Right atrium auricular region (tissue), 2 donors: Measurements from ENCODE around the gene MOCOS. TPM values are rescaled to one million over a fixed set of nuclear protein-coding genes. Genes with fewer than 3 reads are reported as not detected.

Experiments used
- DNase-seq: peaks from one replicate; pipeline ENCODE4 v3.0.0-alpha.2; 2019; ENCODE audit warnings: low spot score
- H3K27ac ChIP-seq, 2 donors: fragments of 200-600 bp; sonication (generic); 1 replicate in 1 of 2; 2 replicates in 1 of 2; pipeline ENCODE4 v1.5.1; 2016 to 2019
- H3K27me3 ChIP-seq, 2 donors: fragments of 200-600 bp; sonication (generic); one replicate each; pipeline versions ENCODE4 v1.5.1 to v1.6.0; 2017 to 2019
- H3K36me3 ChIP-seq: fragments of 200-600 bp; sonication (generic); one replicate; pipeline ENCODE4 v1.5.1; 2016
- H3K4me1 ChIP-seq, 2 donors: fragments of 200-600 bp; sonication (generic); one replicate each; pipeline versions ENCODE4 v1.5.1 to v1.6.0; 2017 to 2019
- H3K4me3 ChIP-seq, 2 donors: fragments of 200-600 bp; sonication (generic); 1 replicate in 1 of 2; 2 replicates in 1 of 2; pipeline ENCODE4 v1.5.1; 2017 to 2019; ENCODE audit warnings: mild to moderate bottlenecking in 1 of 2, moderate library complexity in 1 of 2
- H3K9me3 ChIP-seq, 2 donors: fragments of 200-600 bp; sonication (generic); one replicate each; pipeline ENCODE4 v1.5.1; 2019
- total RNA-seq, 2 donors: library from RNA; depleted of rRNA; stranded (reverse); fragments of >200 nt; gene quantifications; one replicate each; pipeline ENCODE4 v1.1.0, GENCODE V29; 2016
- TF ChIP-seq, protein P1 (sequence below), 2 donors: fragments of 200-600 bp; sonication (generic); IDR thresholded peaks; one replicate each; pipeline ENCODE4 v1.5.1; 2019; ENCODE audit warnings: antibody characterized with exemption in 2 of 2

The MOCOS gene
- total RNA-seq, 2 donors from 2014 or later: 0.11 to 0.51 TPM

DNA sequence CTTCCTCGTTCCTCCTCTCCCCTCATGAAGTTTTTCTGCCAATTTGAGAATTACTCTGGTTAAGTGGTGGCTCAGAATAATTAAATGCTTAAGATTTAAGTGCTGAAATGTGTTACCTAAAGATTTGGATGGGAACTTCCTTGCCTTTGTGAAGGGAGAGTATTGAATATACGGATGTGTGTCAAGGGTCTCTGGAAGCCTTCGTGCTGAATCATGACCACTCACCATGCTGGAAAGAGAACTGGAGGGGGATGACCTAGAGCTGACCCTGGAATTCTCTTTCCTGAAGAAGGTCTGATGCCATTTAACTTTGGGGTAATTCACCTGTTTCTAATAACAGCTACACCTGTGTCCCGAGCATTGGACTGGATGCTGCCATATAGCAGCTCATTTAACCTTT, 2.2 kb downstream of the MOCOS start:
- no peaks in the 10 kb centered on the region for H3K9me3 ChIP-seq
- no peaks in the 10 kb centered on the region for H3K36me3 ChIP-seq
- TF ChIP-seq, protein P1, sequence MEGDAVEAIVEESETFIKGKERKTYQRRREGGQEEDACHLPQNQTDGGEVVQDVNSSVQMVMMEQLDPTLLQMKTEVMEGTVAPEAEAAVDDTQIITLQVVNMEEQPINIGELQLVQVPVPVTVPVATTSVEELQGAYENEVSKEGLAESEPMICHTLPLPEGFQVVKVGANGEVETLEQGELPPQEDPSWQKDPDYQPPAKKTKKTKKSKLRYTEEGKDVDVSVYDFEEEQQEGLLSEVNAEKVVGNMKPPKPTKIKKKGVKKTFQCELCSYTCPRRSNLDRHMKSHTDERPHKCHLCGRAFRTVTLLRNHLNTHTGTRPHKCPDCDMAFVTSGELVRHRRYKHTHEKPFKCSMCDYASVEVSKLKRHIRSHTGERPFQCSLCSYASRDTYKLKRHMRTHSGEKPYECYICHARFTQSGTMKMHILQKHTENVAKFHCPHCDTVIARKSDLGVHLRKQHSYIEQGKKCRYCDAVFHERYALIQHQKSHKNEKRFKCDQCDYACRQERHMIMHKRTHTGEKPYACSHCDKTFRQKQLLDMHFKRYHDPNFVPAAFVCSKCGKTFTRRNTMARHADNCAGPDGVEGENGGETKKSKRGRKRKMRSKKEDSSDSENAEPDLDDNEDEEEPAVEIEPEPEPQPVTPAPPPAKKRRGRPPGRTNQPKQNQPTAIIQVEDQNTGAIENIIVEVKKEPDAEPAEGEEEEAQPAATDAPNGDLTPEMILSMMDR (IDR thresholded peaks at IDR 0.05): no peak
- no peaks in the 10 kb centered on the region for H3K27me3 ChIP-seq
- H3K4me1 ChIP-seq: peaks cover 0 to 17% of the 10 kb centered on the region in 2 donors
- no peak for DNase-seq
- no peak overlapping the region for H3K4me3 ChIP-seq
- H3K27ac ChIP-seq: no peak overlapping the region

DNA sequence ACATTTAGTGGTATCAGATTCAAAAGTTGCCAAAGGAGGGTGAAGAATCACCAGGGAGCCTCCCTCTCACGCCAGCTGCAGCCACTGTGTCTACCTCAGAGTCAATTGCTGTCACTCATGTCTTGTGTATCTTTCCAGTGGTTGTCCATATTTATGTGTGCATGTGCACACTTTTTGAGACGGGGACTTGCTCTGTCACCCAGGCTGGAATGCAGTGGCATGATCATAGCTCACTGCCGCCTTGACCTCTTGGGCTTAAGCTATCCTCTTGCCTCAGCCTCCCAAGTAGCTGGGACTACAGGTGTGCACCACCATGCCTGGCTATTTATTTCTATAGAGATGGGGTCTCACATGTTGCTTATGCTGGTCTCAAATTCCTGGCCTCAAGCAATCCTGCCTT, 4.0 kb downstream of the MOCOS start:
- no peaks in the 10 kb centered on the region for H3K9me3 ChIP-seq
- H3K4me1 ChIP-seq: peaks cover 0 to 15% of the 10 kb centered on the region in 2 donors
- H3K27me3 ChIP-seq: no peaks in the 10 kb centered on the region
- TF ChIP-seq, protein P1 (IDR thresholded peaks at IDR 0.05): no peak
- DNase-seq: peak; percentile 30
- no peak overlapping the region for H3K4me3 ChIP-seq
- H3K27ac ChIP-seq: no peak overlapping the region
- H3K36me3 ChIP-seq: no peaks in the 10 kb centered on the region

DNA sequence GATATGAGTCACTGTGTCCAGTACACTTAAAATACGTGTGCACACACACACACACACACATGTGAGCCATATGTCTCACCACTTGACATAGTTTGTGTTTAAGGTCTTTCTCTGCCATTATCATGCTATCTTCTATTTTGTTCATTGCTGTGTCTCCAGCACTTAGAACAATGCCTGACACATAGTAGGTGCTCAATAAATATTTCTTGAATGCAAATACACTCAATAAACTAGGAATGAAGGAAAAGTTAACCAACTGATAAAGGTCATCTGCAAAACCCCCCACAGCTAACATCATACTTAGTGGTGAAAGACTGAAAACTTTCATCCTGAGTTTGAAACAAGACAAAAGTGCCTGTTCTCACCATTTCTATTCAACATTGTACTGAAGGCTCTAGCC, 4.4 kb downstream of the MOCOS start:
- no peak overlapping the region for H3K27ac ChIP-seq
- H3K4me3 ChIP-seq: no peak overlapping the region
- H3K36me3 ChIP-seq: no peaks in the 10 kb centered on the region
- TF ChIP-seq, protein P1 (IDR thresholded peaks at IDR 0.05): no peak
- DNase-seq: no peak
- peaks cover 0 to 11% of the 10 kb centered on the region in 2 donors for H3K4me1 ChIP-seq
- H3K27me3 ChIP-seq: no peaks in the 10 kb centered on the region
- no peaks in the 10 kb centered on the region for H3K9me3 ChIP-seq

DNA sequence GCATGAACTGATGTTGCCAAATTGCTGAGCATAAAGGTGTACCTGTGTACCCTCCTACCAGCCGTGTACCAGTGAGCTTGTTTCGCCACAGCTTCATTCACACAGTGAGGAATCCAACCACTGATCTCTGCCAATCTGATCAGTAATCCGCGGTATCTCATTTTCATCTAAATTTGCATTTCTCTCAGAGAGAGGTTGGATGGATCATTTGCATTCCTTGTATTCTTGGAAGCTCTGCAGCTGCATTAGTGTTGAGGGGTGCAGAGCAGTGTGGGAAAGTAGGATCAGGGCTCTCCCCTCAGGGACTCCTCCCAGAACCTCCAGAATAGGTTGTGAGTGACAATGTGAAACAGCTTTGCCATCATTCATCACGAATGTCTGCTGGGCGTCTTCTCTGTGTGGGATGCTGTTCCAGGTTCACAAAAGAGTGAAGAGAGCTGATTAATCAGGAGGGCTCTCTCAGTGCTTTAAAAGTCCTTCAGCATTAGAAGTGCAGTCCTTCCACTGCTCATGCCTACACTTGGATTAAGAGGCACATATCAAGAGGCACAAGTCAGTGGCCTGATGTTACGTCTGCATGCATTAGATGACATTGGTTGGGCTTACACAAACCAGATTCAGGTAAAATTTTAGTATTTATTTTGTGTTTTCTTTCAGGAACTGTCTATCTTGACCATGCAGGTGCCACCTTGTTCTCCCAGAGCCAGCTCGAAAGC, 7.5 kb downstream of the MOCOS start:
- no peaks in the 10 kb centered on the region for H3K4me1 ChIP-seq
- TF ChIP-seq, protein P1 (IDR thresholded peaks at IDR 0.05): no peak
- H3K4me3 ChIP-seq: no peak overlapping the region
- no peaks in the 10 kb centered on the region for H3K9me3 ChIP-seq
- H3K27ac ChIP-seq: no peak overlapping the region
- H3K36me3 ChIP-seq: no peaks in the 10 kb centered on the region
- DNase-seq: no peak
- H3K27me3 ChIP-seq: no peaks in the 10 kb centered on the region

DNA sequence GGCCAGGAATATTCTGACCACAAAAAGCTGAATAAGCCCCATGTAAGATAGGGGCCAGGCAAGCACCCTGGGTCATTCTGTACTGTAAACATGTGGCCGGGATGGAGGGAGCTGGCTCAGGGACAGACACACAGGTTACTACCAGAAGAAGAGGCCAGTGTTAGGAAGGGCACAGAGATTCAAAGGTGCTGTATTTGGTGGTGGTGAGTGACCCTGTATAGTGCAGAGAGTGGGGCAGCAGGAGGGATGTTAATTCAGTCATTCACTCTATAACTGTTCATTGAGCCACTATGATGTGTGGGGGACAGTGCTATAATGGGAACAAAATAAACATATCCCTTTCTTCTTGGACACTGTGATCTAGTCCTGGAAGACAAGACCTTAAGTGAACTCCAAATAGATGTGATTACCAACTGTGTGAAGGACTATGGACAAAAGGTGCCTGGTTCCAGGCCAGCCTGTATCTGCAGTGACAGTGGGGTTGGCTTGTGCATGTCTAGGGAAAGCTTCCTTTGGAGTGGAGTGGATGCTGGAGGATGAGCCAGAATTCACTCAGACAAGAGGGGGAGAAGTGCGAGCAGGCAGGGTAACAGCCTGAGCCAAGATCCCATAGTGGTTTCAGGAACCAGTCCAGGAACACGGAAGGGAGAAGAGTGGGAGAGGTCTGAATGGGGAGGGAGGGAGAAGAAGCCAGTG, 8.3 kb downstream of the MOCOS start:
- Histone ChIP-seq H3K9me3 (no peaks in the 10 kb centered on the region), H3K36me3 (no peaks in the 10 kb centered on the region), H3K27me3 (no peaks in the 10 kb centered on the region), H3K27ac (no peak overlapping the region), H3K4me1 (no peaks in the 10 kb centered on the region), H3K4me3 (no peak overlapping the region)
- peak; percentile 26 for DNase-seq
- TF ChIP-seq, protein P1 (IDR thresholded peaks at IDR 0.05): no peak
